Measurements from ENCODE around the gene SKA3.
"Not testable (repeated sequence)": the region's sequence is repeated elsewhere in the genome, so short reads cannot be mapped to it uniquely, and the experiment has no call there.

SKA3 gene

DNA sequence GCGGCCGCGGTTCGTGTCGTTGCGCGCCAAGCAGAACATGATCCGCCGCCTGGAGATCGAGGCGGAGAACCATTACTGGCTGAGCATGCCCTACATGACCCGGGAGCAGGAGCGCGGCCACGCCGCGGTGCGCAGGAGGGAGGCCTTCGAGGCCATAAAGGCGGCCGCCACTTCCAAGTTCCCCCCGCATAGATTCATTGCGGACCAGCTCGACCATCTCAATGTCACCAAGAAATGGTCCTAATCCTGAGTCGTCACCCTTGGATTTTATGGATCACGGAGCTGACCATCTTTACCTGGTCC lies 581 bp upstream of the SKA3 start:
- H3K9me3 ChIP-seq (ENCODE audit: control insufficient read depth, low read length) = no peaks in the 10 kb centered on the region
- no peaks in the 10 kb centered on the region for H3K4me1 ChIP-seq
- TF ChIP-seq, protein P1, sequence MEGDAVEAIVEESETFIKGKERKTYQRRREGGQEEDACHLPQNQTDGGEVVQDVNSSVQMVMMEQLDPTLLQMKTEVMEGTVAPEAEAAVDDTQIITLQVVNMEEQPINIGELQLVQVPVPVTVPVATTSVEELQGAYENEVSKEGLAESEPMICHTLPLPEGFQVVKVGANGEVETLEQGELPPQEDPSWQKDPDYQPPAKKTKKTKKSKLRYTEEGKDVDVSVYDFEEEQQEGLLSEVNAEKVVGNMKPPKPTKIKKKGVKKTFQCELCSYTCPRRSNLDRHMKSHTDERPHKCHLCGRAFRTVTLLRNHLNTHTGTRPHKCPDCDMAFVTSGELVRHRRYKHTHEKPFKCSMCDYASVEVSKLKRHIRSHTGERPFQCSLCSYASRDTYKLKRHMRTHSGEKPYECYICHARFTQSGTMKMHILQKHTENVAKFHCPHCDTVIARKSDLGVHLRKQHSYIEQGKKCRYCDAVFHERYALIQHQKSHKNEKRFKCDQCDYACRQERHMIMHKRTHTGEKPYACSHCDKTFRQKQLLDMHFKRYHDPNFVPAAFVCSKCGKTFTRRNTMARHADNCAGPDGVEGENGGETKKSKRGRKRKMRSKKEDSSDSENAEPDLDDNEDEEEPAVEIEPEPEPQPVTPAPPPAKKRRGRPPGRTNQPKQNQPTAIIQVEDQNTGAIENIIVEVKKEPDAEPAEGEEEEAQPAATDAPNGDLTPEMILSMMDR (IDR thresholded peaks at IDR 0.05) = no peak
- peak overlapping the region; percentile 53 for H3K9ac ChIP-seq
- peak overlapping the region; percentile 94 for H2AFZ ChIP-seq
- H3K36me3 ChIP-seq (ENCODE audit: control insufficient read depth, insufficient read depth, low read length) = no peaks in the 10 kb centered on the region
- H3K27me3 ChIP-seq (ENCODE audit: control insufficient read depth, insufficient read depth, low read length) = no peaks in the 10 kb centered on the region
- peak overlapping the region; percentile 97 for H3K27ac ChIP-seq
- peak overlapping the region; percentile 92 for H3K4me3 ChIP-seq (ENCODE audit: low read depth, low read length)
- H3K4me2 ChIP-seq (ENCODE audit: low read length) = peak overlapping the region; percentile 66
- H3K79me2 ChIP-seq = no peaks in the 10 kb centered on the region

- Histone ChIP-seq H3K4me3 (ENCODE audit: low read depth, low read length) (peak overlapping the region; percentile 92), H3K4me1 (no peaks in the 10 kb centered on the region), H3K9ac (no peak overlapping the region), H3K79me2 (no peaks in the 10 kb centered on the region), H3K36me3 (ENCODE audit: control insufficient read depth, insufficient read depth, low read length) (no peaks in the 10 kb centered on the region), H3K9me3 (ENCODE audit: control insufficient read depth, low read length) (no peaks in the 10 kb centered on the region), H3K27ac (no peak overlapping the region), H3K27me3 (ENCODE audit: control insufficient read depth, insufficient read depth, low read length) (no peaks in the 10 kb centered on the region), H3K4me2 (ENCODE audit: low read length) (peak overlapping the region; percentile 66), H2AFZ (peak overlapping the region; percentile 94)
- TF ChIP-seq, protein P1 (IDR thresholded peaks at IDR 0.05) = no peak
Measured at GRCh38 chr13:21175656-21176214, 617 bp downstream of the SKA3 start.

- H3K27ac ChIP-seq; H3K9me3 ChIP-seq (ENCODE audit: control insufficient read depth, low read length); H3K9ac ChIP-seq; H3K27me3 ChIP-seq (ENCODE audit: control insufficient read depth, insufficient read depth, low read length); H3K79me2 ChIP-seq; H3K4me1 ChIP-seq; H2AFZ ChIP-seq; H3K4me3 ChIP-seq (ENCODE audit: low read depth, low read length); H3K36me3 ChIP-seq (ENCODE audit: control insufficient read depth, insufficient read depth, low read length); H3K4me2 ChIP-seq (ENCODE audit: low read length): not testable (repeated sequence)
Measured at GRCh38 chr13:21173767-21174166, 2.6 kb downstream of the SKA3 start.

DNA sequence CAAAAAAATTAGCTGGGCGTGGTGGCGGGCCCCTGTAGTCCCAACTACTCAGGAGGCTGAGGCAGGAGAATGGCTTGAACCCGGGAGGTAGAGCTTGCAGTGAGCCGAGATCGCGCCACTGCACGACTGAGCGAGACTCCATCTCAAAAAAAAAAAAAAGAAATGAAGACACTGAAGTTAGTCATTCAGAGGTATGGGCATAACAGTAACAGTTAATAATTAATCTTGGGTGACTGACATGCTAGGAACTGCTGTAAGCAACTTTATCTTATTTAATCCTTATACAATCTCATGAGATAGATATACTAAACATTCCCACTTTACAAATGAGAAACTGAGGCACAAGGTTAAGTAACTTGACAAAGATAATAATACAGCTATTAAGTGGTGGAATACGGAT lies 4.9 kb downstream of the SKA3 start:
- Histone ChIP-seq H3K4me2 (ENCODE audit: low read length) (no peak overlapping the region), H3K4me3 (ENCODE audit: low read depth, low read length) (no peak overlapping the region), H3K79me2 (no peaks in the 10 kb centered on the region), H3K9me3 (ENCODE audit: control insufficient read depth, low read length) (no peaks in the 10 kb centered on the region), H3K9ac (no peak overlapping the region), H3K27me3 (ENCODE audit: control insufficient read depth, insufficient read depth, low read length) (no peaks in the 10 kb centered on the region), H3K27ac (no peak overlapping the region), H3K36me3 (ENCODE audit: control insufficient read depth, insufficient read depth, low read length) (no peaks in the 10 kb centered on the region), H3K4me1 (no peaks in the 10 kb centered on the region), H2AFZ (no peak overlapping the region)
- TF ChIP-seq, protein P1 (IDR thresholded peaks at IDR 0.05) = no peak

GRCh38 chr13:21165606-21166005 lies 10.7 kb downstream of the SKA3 start:
- H3K27me3 ChIP-seq (ENCODE audit: control insufficient read depth, insufficient read depth, low read length); H3K27ac ChIP-seq; H3K9me3 ChIP-seq (ENCODE audit: control insufficient read depth, low read length): not testable (repeated sequence)

DNA sequence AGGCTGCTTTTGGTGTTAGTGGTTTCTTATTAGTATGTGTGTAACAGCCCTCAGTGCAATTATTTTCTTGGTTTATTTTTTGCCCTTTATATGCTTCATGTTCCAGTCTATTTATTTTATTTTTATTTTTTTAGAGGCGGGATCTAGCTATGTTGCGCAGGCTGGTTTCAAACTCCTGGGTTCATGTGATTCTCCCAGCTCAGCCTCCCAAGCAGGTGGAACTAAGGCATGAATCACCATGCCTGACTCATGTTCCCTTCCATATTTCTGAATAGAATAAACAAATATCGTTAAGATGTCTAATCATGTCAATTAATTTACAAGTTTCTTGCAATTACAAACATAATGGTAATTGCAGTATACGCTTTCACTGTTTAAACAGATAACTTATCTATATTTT lies 11.7 kb downstream of the SKA3 start:
- Histone ChIP-seq H3K4me1 (no peaks in the 10 kb centered on the region), H3K4me3 (ENCODE audit: low read depth, low read length) (no peak overlapping the region), H3K79me2 (no peaks in the 10 kb centered on the region), H3K9me3 (ENCODE audit: control insufficient read depth, low read length) (no peaks in the 10 kb centered on the region), H3K27ac (no peak overlapping the region), H3K9ac (no peak overlapping the region), H3K27me3 (ENCODE audit: control insufficient read depth, insufficient read depth, low read length) (no peaks in the 10 kb centered on the region), H3K36me3 (ENCODE audit: control insufficient read depth, insufficient read depth, low read length) (no peaks in the 10 kb centered on the region), H2AFZ (no peak overlapping the region), H3K4me2 (ENCODE audit: low read length) (no peak overlapping the region)
- TF ChIP-seq, protein P1 (IDR thresholded peaks at IDR 0.05) = no peak

More at GRCh38 chr13:21165606-21166005, 10.7 kb downstream of the SKA3 start:
- H3K36me3 ChIP-seq (ENCODE audit: control insufficient read depth, insufficient read depth, low read length); H2AFZ ChIP-seq; H3K4me3 ChIP-seq (ENCODE audit: low read depth, low read length); H3K79me2 ChIP-seq; H3K4me1 ChIP-seq; H3K4me2 ChIP-seq (ENCODE audit: low read length); H3K9ac ChIP-seq: not testable (repeated sequence)
